NCI-H82 (cell line): ENCODE measurements around the gene APOB.

Experiments used
- DNase-seq: peaks from one replicate; lab custom pipeline; 2025; lab: John Stamatoyannopoulos, UW

APOB gene, protein sequence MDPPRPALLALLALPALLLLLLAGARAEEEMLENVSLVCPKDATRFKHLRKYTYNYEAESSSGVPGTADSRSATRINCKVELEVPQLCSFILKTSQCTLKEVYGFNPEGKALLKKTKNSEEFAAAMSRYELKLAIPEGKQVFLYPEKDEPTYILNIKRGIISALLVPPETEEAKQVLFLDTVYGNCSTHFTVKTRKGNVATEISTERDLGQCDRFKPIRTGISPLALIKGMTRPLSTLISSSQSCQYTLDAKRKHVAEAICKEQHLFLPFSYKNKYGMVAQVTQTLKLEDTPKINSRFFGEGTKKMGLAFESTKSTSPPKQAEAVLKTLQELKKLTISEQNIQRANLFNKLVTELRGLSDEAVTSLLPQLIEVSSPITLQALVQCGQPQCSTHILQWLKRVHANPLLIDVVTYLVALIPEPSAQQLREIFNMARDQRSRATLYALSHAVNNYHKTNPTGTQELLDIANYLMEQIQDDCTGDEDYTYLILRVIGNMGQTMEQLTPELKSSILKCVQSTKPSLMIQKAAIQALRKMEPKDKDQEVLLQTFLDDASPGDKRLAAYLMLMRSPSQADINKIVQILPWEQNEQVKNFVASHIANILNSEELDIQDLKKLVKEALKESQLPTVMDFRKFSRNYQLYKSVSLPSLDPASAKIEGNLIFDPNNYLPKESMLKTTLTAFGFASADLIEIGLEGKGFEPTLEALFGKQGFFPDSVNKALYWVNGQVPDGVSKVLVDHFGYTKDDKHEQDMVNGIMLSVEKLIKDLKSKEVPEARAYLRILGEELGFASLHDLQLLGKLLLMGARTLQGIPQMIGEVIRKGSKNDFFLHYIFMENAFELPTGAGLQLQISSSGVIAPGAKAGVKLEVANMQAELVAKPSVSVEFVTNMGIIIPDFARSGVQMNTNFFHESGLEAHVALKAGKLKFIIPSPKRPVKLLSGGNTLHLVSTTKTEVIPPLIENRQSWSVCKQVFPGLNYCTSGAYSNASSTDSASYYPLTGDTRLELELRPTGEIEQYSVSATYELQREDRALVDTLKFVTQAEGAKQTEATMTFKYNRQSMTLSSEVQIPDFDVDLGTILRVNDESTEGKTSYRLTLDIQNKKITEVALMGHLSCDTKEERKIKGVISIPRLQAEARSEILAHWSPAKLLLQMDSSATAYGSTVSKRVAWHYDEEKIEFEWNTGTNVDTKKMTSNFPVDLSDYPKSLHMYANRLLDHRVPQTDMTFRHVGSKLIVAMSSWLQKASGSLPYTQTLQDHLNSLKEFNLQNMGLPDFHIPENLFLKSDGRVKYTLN (N-terminal part only)

DNA sequence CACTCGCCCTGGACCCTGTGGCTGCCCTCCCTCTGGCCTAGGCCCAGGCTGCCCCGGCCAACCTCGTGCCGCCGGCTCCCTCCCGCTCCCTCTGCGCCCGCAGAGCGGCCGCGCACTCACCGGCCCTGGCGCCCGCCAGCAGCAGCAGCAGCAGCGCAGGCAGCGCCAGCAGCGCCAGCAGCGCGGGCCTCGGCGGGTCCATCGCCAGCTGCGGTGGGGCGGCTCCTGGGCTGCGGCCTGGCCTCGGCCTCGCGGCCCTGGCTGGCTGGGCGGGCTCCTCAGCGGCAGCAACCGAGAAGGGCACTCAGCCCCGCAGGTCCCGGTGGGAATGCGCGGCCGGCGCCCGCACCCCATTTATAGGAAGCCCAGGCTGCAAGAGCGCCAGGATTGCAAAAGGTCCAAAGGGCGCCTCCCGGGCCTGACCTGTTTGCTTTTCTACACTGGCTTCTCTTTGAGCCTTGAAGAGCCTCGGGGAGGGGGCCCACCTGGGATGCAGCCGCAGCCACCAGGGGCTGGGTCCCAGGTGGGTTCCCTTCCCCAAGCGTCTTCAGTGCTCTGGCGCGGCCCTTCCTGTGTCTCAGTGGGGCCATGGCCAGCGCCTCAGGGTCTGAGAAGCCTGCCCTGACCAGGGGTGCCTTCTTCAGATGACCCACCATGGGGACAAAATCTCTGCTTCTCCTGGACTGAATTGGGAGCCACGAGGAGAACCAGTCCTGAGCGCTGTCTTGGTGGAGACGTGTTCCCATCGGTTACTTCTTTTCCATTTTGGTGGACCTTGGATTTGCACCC, at the start of gene APOB:
APOB (minus strand) TSS at position 330 of the 789 bp plus-strand sequence; CDS start at position 202, 128 bp downstream.
- no peak for DNase-seq

DNA sequence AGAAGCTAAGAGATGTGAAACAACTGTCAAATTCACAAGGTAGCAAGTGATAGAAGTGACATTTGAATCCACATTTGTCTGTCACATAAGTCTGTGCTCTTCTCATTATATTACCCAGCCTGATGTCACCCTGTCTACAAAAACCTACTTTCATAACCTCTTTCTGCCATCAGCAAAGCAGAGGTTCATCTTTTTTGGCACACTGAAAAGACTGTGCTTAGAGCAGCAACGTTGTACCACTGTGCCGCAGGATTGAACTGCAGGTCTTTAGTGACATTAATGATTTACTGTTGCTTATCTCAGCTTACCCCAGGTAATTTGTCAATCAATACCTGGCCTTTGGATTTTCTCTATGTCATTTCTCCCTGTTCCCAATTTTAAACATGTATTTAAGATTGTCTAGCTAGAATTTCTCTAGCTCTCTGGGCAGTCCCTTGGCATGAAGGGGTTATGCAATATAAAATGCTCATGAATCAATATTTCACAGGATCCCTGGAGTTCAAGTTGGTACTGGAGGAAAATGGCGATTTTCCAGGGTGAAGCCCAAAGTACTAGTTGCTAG, 48.5 kb upstream of the APOB start:
- no peak for DNase-seq

DNA sequence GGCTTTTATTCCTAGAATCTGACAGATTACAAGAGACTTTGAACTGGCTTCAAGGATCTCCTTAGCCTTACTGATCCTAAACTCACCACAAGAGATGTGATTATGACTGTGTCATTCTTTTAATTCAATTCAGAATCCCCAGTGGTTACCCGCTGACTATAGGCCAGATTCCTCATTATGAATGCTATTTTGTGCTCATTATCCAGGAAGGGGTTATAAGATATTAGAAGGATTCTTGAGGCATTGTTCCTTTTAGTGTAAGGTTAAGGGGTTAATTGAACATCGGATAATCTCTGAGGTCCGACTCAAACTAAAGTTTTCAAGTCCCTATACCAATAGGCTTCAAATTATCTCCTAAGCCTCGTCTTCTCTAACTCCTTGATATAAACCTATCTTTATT, 40.5 kb upstream of the APOB start:
- DNase-seq: no peak

DNA sequence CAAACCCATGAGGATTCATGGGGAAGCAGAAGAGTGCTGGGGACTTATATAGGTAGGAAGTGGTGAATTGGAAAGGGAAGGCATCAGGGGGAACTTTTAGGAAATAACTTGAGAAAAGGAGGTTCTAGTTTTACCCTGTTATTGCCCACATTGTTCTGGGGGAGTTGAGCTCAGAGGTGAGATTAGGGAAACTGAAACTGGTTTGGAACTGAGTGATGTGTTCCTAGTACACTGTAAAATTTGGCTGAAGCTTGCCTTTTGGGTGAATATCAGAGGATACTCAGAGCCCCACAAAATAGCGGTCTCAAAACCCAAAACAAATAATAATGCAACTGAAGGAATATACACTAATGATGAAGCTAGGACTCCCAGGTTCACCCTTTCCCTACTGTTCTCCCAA, 39.6 kb upstream of the APOB start:
- DNase-seq: no peak

DNA sequence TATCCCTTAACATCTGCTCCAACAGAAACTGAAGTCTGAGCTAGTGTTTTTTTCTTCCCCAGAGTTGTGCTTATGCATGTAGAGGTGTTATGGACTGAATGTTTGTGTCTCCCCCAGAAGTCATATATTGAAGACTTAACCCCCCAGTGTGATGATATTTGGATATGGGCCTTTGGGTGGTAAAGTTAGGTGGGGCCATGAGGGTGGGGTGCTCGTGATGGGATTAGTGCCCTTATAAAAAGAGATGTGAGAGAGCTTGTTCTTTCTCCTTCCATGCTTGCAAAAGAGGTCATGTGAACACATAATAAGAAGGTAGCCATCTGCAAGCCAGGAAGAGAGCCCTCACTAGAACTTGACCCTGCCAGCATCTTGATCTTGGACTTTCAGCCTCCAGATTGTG, 34.4 kb upstream of the APOB start:
- DNase-seq: no peak

DNA sequence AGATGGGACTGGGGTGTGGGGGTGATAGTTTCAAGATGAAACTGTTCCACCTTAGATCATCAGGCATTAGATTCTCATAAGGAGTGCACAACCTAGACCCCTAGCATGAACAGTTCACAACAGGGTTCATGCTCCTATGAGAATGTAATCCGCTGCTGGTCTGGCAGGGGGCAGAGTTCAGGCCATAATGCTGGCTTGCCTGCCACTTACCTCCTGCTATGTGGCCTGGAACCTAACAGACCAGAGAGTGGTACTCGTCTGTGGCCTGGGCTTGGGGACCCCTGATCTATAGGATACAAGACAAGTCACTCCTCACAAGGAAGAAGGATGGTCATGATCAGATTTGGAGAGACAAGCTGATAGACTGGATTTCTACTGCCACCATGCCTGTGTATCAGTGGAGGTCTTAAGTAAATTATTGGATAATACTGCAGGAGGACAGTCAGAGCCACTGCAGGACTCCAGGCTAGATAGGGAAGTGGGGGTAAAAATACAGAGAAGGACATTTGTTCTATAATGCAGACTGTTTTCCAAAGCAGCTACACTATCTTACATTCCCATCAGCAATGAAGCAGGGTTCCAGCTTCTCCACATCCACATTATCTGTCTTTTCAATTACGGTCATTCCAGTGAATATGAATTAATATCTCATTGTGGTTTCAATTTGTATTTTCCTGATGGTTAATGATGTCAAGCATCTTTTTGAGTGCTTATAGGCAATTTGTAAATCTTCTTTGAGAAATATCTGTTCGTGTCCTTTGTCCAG, 28.8 kb upstream of the APOB start:
- peak; percentile 44 for DNase-seq

DNA sequence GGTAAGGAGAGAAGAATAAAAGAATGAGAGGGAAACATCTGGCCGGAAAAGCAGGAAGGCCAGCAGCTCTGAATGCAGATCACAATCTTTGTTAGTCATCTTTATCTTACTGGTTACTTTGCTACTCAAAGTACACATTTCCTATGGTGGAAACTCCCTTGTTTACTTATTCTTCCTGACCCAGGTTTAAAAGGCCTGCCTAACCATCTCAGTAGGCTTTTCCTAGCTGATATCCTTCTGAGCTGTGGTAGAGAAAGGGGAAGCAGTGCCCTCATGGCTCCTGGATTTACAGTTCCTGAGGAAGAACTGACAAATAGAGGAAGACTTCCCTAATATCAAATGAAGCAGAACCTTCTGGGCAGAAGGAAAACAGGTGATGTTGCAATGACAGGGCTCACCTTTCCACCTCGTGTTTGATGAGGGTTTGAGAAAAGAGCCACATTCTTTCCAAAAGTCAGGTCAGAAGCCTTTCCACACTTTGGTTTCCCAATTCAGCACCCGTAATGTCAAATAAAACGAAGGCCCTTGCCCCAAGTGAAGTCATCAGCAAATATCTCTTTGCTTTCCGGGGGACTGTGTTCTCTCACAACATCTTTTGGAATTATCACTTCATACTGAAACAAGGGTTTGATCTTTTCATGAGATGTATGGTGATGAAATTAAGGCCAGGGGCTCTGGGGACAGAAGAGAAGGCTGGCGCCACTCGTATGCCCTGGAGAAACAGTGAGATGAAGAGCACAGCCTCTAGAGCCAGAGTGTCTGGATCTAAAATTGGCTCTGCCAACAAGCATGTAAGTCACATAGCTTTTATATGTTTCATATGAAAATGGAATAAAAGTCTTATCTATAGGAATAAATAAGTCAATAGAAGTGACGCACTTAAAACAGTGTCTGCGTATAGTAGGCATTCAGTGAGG, 26.7 kb upstream of the APOB start:
- DNase-seq: no peak

DNA sequence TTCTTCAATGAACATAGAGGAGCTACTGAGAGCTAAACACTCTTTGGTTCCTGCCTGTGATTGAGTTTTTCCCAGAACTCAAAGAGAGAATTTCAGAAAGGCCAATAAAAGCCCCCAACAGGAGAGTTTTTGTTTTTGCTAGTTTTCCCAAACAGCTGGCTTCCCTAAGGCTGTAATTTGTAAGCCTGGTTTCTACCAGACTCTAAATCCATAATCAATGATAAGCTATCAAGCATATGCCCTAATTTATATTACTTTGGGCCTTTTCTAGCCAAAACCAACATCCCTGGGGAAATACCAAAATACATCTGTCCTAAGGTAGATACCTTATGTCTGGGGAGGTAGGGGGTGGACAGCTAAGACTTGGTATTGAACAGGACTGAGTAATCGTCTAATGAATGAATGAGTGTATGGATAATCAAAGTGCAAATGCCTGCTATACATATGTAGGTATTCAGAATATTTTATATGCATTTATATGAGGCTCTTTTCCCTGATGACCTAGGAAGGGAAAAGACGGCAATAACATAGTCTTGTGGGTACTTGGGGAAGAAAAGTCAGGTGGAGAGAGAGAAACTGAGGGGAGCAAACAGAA, 26.0 kb upstream of the APOB start:
- no peak for DNase-seq

DNA sequence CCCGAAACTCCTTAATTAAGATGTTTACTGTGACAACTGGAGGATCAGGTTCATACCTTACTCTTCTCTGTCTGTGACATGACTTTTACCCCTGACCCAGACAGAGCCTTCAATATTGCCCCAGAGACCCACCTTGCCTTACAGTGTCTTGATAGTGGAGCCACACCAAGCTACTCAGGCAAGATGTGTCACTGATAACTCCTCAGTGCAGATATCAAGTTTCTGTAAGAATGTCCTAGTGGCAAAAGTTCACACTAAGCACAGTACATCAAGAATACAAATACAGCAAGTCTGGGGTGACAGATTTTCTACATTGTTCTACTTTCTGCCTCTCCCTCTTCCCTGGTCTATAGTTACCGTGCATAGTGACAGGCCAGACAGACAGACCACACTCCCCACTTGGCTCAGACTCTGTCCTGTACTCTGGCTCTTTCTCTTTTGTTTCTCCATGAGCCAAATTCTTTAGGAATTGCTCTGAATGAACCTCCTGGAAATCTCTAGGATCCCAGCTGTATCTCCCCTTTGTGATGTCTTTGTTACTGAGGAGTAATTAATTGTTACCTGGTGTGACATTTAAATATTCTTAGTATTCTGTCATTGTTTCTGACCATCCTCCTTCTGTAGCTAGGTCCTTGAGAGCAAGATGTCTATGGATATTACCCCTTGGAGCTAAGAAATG, 24.1 kb upstream of the APOB start:
- no peak for DNase-seq

DNA sequence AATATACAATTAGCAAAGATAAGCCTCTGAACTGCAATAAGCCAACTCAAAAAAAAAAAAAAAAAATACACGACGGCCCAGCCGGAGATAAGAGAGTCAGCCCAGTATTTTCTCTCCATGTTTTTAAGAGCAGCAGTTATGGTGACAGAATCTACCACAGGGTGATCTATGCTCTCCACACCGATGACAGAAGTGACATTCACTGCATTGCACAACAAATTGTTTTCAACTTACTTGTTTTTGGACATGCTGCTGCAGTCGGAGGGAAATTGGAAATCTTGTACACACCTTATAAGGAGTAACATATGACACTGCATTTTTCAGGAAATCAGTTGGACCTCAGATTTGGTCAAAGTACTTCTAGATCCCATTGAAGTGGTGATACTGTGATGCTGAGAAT, 23.3 kb upstream of the APOB start:
- no peak for DNase-seq

DNA sequence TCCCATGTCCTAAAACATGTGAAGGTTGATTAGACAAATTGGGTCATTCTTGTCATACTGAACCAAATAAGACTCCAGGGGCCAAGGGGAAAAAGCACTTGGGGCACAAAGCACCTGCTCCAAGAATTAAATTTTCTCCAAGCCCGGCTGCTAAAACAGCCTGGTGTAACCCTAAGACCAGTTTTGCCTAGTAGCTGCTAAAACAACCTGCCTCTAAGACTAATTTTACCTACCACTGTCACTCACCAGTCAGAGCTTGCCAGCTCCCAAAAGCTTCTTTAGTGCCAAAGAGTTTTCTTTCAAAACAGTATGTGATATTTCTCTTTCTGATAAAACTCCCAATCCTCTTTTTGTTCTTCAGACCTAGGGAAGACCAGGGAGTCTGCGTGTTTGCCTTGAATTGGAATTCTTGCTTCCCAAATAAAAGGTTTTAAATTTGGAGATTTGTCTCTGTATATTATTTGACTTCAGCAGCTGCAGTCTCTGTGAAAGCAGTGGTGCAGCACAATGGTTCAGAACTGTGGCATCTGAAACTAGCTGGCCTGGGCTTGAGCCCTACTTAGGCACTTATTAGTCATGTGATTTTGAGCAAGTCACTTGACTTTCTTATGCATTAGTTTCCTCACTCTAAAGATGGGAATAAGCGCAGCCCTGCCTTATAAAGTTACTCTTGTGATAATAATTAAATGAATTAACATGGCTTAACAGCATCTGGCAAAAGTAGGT, 16.2 kb upstream of the APOB start:
- no peak for DNase-seq

DNA sequence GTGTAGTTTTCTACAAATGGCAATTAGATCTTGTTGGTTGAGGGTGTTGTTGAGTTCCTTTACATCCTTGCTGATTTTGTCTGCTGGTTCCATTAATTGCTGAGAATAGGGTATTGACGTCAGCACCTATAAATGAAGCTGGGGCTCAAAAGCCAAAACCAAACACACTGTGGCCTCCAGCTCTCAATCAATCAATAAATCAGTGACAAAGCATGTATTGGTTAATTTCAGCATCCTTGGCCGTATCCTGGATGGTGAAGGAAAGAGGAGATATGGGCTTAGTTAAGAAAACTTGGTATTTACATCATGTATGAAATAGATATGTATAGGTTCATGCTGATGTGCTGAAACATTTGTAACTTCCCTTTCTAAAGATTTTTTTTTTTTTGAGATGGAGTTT, 13.2 kb upstream of the APOB start:
- no peak for DNase-seq

DNA sequence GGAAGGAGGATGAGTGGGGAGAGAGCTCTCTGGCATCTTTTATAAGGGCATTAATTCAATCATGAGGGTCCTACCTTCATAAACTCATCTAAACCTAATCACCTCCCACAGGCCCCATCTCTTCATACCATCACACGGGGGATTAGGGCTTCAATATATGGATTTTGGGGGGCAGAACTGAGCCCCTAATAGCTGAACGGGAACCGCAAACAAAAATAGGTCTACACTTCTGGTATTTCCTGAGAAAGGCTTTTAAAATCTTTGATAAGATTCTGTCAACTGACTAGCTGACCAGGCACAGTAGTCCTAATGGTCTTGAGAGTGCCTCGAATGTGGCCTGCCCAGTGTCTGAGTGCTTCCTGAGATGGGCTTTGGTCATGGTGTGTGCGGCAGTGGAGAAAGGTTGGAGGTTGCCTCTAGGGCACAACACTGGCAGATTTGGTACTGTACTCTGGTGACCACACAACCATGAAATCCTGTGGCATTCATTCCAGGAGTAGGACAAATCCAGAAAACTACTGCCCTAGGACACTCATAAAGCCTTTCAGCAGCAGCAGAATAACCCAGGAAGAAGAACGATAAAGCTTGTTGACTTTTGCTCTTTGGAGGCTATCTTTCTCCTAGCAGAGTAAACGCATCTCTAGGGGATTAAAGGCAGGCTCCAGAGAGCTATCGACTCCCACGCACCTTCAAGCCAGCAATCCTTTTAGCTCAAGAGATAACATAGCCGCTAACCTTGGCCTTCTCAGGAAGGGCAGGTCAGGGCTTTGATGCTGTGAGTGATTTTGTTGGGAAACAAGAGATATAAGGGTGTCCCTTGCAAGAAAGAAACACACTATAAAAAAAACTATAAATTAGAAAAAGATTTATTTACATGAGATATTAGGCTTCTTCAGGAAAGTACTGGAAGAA, 12.3 kb upstream of the APOB start:
- peak; percentile 89 for DNase-seq

DNA sequence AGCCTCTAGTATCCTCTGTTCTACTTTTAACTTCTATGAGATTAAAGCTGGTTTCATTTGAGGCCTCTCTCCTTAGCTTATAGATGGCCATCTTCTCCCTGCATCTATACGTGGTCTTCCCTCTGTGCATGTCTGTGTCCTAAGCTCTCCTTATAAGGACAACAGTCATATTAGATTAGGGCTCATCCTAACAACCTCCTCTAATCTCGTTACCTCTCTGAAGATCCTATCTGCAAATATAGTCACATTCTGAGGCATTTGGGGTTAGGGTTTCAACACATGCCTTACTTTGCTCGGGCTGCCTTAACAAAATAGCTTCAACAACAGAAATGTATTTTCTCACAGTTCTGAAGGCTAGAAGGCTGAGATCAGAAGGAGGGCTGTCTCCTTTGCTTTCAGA, 11.6 kb upstream of the APOB start:
- DNase-seq: peak; percentile 97

DNA sequence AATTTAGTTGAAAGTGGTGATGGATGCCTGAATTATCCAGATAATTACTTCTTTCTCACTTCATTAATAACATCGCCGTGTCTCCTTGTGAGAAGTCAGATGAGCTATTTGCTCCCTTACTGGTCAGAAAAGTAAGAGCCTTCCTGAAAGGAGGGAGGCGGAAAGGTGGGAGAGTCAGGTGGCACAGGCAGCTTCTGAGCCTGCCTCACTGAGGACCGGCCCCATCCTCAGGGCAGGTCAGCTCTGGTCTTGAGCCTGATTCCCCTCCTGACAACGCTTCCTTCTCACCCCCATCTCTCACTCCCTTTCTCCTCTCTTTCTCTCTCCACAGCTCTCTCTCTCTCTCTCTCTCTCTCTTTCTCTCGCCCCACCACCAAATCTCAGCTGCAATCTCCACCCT, 10.1 kb upstream of the APOB start:
- no peak for DNase-seq

DNA sequence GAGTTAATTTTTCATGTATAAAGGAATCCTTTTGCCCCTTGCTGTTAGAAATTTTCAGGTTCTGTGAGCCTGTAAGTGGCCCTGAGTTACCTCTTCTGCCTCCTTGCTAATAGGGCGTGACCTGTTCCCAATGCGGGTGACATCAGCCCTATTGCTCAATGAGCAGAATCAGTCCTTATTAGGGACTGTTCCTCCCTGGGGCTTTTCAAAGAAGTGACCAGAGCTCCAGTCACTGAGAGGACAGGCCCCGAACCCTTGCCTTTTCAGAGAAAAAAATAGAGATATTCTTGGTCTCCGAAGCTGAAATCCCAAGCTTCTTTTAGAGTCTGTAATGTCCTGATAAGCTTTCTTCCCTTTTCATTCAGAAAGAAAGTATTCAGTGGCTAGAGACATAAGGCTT, 8.2 kb upstream of the APOB start:
- no peak for DNase-seq

DNA sequence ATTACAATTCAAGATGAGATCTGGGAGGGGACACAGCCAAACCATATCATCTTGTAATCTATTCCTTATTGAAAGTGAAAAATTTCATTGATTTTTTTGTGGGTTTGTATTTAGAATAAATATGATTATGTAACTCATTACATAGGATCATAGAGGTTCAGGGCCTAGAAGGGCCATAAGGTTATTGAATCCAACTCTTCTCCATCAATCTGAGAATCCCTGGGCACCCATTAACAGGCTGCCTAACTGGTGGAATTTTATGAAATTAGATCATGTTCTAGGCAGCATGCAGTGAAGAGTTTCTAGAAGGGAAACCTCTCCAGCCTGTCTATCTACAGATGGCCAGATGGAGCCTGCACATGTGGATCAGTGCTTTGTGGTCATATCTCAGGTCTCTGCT, 6.3 kb upstream of the APOB start:
- peak; percentile 49 for DNase-seq
